NCI-H2029 treated with DMSO at 0.1 percent for 48 hours (cell line): ENCODE measurements around the gene EYS.

Experiments used
- DNase-seq: peaks from one replicate; lab custom pipeline; 2025; lab: John Stamatoyannopoulos, UW

EYS gene

GRCh38 chr6:64721865-64722264 lies 985.2 kb downstream of the EYS start:
- no peak for DNase-seq

GRCh38 chr6:64717281-64717680 lies 989.7 kb downstream of the EYS start:
- DNase-seq, result no peak

- DNase-seq, result no peak
Observed at GRCh38 chr6:64715624-64716023, 991.4 kb downstream of the EYS start.

GRCh38 chr6:64714073-64714472 lies 993.0 kb downstream of the EYS start:
- no peak for DNase-seq

- DNase-seq, result no peak
Observed at GRCh38 chr6:64713175-64713574, 993.9 kb downstream of the EYS start.

- DNase-seq, result no peak
Observed at GRCh38 chr6:64712606-64713005, 994.4 kb downstream of the EYS start.

- DNase-seq, result no peak
Observed at GRCh38 chr6:64703922-64704321, 1003.1 kb downstream of the EYS start.

GRCh38 chr6:64696053-64696452 lies 1011.0 kb downstream of the EYS start:
- DNase-seq, result no peak

- DNase-seq, result no peak
Observed at GRCh38 chr6:64694356-64694755, 1012.7 kb downstream of the EYS start.

- no peak for DNase-seq
Observed at GRCh38 chr6:64691064-64691463, 1016.0 kb downstream of the EYS start.

GRCh38 chr6:64685401-64685800 lies 1021.6 kb downstream of the EYS start:
- no peak for DNase-seq

- no peak for DNase-seq
Observed at GRCh38 chr6:64683682-64684081, 1023.3 kb downstream of the EYS start.

- DNase-seq, result no peak
Observed at GRCh38 chr6:64681416-64682160, 1025.4 kb downstream of the EYS start.

GRCh38 chr6:64680446-64680845 lies 1026.6 kb downstream of the EYS start:
- DNase-seq, result no peak

GRCh38 chr6:64679416-64679815 lies 1027.6 kb downstream of the EYS start:
- no peak for DNase-seq

GRCh38 chr6:64672651-64673050 lies 1034.4 kb downstream of the EYS start:
- no peak for DNase-seq

GRCh38 chr6:64672131-64672530 lies 1034.9 kb downstream of the EYS start:
- no peak for DNase-seq

- DNase-seq, result no peak
Observed at GRCh38 chr6:64665137-64665536, 1041.9 kb downstream of the EYS start.

GRCh38 chr6:64664480-64664879 lies 1042.5 kb downstream of the EYS start:
- DNase-seq, result no peak

- no peak for DNase-seq
Observed at GRCh38 chr6:64644024-64644423, 1063.0 kb downstream of the EYS start.

GRCh38 chr6:64630901-64631300 lies 1076.1 kb downstream of the EYS start:
- DNase-seq, result no peak

- DNase-seq, result no peak
Observed at GRCh38 chr6:64622944-64623343, 1084.1 kb downstream of the EYS start.

GRCh38 chr6:64602993-64603392 lies 1104.0 kb downstream of the EYS start:
- DNase-seq, result no peak

GRCh38 chr6:64591676-64592036 lies 1115.4 kb downstream of the EYS start:
- no peak for DNase-seq
